ENCODE results near the gene SORBS1. TPM values are rescaled to one million over a fixed set of nuclear protein-coding genes. Genes with fewer than 3 reads are reported as not detected.

The SORBS1 gene
- total RNA-seq, 4 donors from 2014 or later: 23.3 to 359 (median 72.2) TPM

GRCh38 chr10:95441547-95441923, 119.6 kb downstream of the SORBS1 start:
- H3K27me3 ChIP-seq: no peaks in the 10 kb centered on the region
- DNase-seq: no peak
- no peaks in the 10 kb centered on the region for H3K9me3 ChIP-seq
- peak overlapping the region in 3 of 4 donors; percentile 68 to 87 (median 83) for H3K27ac ChIP-seq
- H3K4me1 ChIP-seq: peaks cover 0 to 37% (median 19%) of the 10 kb centered on the region in 3 donors
- peaks cover 0 to 11% (median 0%) of the 10 kb centered on the region in 3 donors for H3K36me3 ChIP-seq
- 93 to 94% methylated on average over 2 of the region's 2 CpGs for WGBS, 2 donors
- TF ChIP-seq POLR2A (IDR thresholded peaks at IDR 0.05) (no peak), CTCF (IDR thresholded peaks at IDR 0.05) (no peak)
- H3K4me3 ChIP-seq: no peak overlapping the region
- intact Hi-C loops (cut with DNase I): no loop called here

DNA sequence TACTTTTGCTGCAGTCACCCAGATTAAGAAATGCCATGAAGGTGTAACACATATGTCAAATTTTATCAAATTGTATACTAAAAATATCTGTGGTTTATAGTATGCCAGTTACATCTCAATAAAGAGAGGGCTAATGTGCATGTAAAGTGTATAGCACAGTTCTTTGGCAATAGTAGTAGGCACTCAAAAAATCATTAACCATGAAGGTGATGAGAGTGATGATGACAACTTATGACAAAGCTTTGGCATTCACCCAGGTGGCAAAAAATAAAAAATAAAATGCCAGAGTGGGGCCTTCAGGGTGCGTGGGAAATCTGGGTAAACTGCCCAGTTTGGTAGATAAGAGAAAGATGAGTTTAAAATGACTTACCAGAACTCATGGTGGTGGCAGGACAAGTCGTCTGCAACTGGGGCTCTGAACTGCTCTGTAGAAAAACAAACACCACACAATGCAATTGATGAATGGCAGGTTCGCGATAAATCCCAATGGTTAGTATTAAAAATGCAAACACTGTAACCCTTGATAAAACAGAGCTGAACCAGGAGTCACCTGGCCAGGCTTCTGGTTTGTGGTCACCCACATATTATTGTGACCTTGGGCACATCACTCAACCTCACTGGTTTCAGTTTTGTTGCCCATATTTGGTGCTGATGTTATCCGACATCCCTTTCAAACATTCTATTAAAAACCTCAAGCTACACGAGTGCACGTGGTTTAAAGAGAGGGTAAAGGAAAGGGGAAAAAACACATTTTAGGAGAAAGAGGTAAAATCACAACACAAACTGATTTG, 120.2 kb downstream of the SORBS1 start:
- H3K4me1 ChIP-seq: peaks cover 0 to 36% (median 13%) of the 10 kb centered on the region in 3 donors
- intact Hi-C loops (cut with DNase I): no loop called here

DNA sequence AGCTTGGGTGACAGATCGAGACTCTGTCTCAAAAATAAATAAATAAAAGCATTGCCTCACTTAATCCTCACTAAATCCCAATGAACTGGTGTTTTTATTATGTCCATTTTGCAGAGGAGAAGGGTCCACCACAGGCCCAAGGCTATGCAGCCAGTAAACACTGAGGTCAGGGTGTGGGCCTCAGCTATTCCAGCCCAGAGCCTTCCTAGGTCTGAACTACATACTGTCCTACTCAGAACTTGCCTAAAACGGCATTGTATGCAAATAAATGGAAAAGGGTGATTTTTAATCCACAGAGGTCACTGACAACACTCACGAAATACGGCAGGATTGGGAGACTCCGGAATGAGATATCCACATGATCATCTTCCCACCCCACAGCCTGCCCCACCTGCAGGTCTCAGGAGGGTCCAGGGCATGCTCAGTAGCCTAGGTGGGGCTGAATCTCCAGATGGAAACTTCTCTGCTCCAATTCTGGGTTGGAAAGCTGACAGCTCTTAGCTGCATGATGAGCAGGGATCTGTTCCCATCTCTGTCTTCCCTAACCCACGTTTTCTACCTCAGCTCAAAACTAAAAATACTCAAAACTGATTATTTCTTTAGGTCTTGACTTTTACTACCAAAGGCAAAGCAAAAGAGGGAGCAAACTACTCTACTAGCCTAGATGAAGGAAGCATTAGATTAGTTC, 121.0 kb downstream of the SORBS1 start:
- Histone ChIP-seq H3K27me3 (no peaks in the 10 kb centered on the region), H3K27ac (peak overlapping the region in 3 of 4 donors; percentile 68 to 87 (median 83)), H3K4me1 (peaks cover 0 to 36% (median 9%) of the 10 kb centered on the region in 3 donors), H3K4me3 (no peak overlapping the region), H3K9me3 (no peaks in the 10 kb centered on the region), H3K36me3 (peaks cover 0 to 11% (median 0%) of the 10 kb centered on the region in 3 donors)
- intact Hi-C loops (cut with DNase I): no loop called here
- TF ChIP-seq POLR2A (IDR thresholded peaks at IDR 0.05): no peak
- no peak for TF ChIP-seq CTCF (IDR thresholded peaks at IDR 0.05)
- DNase-seq: no peak
- WGBS, 2 donors: 68 to 88% methylated on average over 5 to 6 of the region's 6 CpGs

More for the DNA sequence above, 120.2 kb downstream of the SORBS1 start:
- 67 to 72% methylated on average over 7 of the region's 7 CpGs for WGBS, 2 donors
- Histone ChIP-seq H3K4me3 (no peak overlapping the region), H3K9me3 (no peaks in the 10 kb centered on the region), H3K27me3 (no peaks in the 10 kb centered on the region), H3K36me3 (peaks cover 0 to 11% (median 0%) of the 10 kb centered on the region in 3 donors), H3K27ac (peak overlapping the region in 3 of 4 donors; percentile 68 to 87 (median 83))
- DNase-seq: no peak
- TF ChIP-seq POLR2A (IDR thresholded peaks at IDR 0.05) (no peak), CTCF (IDR thresholded peaks at IDR 0.05) (no peak)

DNA sequence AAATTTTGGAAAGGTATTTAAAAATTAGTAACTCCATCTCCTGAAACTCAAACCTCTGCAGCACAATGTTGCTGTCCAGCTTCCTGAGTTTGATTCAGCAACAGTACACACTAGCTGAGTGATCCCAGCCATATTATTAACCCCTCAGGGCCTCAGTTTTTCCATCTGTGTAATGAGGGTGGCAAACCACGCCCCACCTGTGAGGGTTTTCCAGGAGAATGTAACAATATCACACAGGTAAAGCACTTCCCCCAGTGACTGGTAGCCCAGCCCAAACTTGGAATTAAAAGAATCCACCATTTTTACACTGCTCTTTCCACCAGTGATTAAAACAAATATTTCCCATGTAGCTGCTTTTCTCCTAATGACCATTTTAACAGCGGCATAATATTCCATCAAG, 122.4 kb downstream of the SORBS1 start:
- Histone ChIP-seq H3K9me3 (no peaks in the 10 kb centered on the region), H3K4me3 (no peak overlapping the region), H3K36me3 (peaks cover 0 to 11% (median 0%) of the 10 kb centered on the region in 3 donors), H3K27ac (peak overlapping the region in 3 of 4 donors; percentile 50 to 87 (median 83)), H3K27me3 (no peaks in the 10 kb centered on the region), H3K4me1 (peaks cover 0 to 42% (median 14%) of the 10 kb centered on the region in 3 donors)
- TF ChIP-seq POLR2A (IDR thresholded peaks at IDR 0.05) (no peak), CTCF (IDR thresholded peaks at IDR 0.05) (no peak)
- 78 to 93% methylated on average over 2 of the region's 2 CpGs for WGBS, 2 donors
- DNase-seq: no peak
- intact Hi-C loops (cut with DNase I): no loop called here

DNA sequence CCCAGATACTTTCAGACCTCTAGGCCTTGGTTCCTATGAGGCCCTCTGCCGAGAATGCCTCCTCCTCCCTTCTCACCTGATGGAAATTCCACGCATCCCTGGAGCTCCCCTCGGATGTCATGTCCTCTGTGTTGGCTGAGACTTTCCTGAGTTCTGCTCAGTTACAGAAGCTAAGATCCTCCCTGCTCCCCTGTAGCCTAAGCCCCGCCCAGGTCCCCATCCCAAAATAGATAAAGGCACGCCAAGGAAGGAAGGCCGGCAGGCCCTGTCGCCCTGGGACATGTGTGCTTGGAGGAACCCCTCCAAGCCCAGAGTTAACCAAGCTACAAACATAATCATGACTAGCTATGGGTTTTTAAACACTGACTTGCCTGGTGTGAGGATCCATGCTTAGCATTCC, 123.5 kb downstream of the SORBS1 start:
- intact Hi-C loops (cut with DNase I): no loop called here
- Histone ChIP-seq H3K9me3 (no peaks in the 10 kb centered on the region), H3K4me3 (no peak overlapping the region), H3K36me3 (peaks cover 0 to 11% (median 0%) of the 10 kb centered on the region in 3 donors), H3K27ac (peak overlapping the region in 3 of 4 donors; percentile 50 to 87 (median 83)), H3K27me3 (no peaks in the 10 kb centered on the region), H3K4me1 (peaks cover 0 to 53% (median 14%) of the 10 kb centered on the region in 3 donors)
- DNase-seq: no peak
- no peak for TF ChIP-seq CTCF (IDR thresholded peaks at IDR 0.05)
- no peak for TF ChIP-seq POLR2A (IDR thresholded peaks at IDR 0.05)
- 78% methylated on average over 3 of the region's 7 CpGs; no CpG with 5 or more reads in 1 of the 2 donors for WGBS, 2 donors
